Measurements from ENCODE around the gene ERC1. TPM values are rescaled to one million over a fixed set of nuclear protein-coding genes. Genes with fewer than 3 reads are reported as not detected.
A peak's percentile ranks its signal among the peaks of the same experiment; 100 is the strongest.

The ERC1 gene
- total RNA-seq, 1 donor from 2014 or later: 83.5 TPM

GRCh38 chr12:1498199-1498740 is 507.2 kb downstream of the ERC1 start:
- intact Hi-C loops (cut with DNase I): no loop called here
- DNase-seq (ENCODE audit: low spot score) (no peak), ATAC-seq (no peak)

DNA sequence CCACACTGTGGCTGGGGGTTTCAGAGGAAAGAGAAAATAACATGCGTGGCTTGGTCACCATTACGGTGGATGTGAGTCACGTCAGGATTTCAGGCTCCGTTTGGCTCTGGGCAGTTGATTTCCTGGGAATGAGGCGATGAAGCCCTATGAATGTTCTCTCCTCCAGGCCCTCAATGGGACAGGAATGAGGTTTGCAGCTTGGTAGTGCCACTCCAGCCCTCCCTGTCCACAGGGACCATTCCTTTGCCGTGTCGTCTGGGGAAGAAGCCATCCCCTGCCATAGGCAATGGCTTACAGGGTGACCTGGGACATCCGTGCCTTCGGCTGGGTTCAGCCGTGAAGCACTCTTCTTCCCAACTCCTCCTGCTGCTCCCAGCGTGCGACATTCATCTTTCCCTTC is 508.3 kb downstream of the ERC1 start:
- intact Hi-C loops (cut with DNase I): no loop called here
- no peak for ATAC-seq
- DNase-seq (ENCODE audit: low spot score): no peak

DNA sequence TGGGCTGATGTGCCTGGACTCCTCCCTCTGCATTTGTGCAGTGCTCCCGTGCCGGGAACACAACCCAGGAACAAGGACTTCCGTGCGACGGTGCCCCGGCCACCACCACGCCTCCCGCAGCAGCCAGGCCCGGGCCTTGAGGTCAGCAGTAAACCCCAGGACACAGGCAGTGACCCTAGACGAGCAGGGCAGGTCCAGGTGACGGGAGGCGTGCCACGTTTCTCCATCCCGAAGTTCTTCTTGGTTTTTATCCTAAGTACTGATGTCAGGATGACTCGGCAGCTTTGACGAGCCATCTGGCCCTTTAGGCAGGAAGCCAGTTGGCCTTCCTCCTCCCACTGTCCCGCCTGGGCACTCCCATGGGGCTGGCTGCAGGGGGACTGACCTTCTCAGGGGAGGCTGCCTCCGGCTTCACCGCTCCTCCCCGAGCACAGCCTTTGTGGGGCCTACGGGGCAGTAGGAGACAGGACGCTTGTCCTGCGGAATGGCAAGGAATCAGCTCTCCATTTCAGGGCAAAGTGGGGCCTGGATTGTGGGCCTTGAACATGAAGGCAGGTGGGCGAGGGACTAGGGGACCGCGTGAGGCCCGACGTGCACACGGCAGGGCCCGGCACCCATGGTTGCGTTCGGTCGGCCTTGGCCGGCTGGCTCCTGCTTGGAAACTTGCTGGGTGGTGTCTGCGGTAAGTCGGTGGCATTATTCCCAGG is 509.2 kb downstream of the ERC1 start:
- intact Hi-C loops (cut with DNase I): no loop called here
- peak; percentile 63 for ATAC-seq
- no peak for DNase-seq (ENCODE audit: low spot score)

GRCh38 chr12:1501001-1501400 is 510.0 kb downstream of the ERC1 start:
- ATAC-seq (no peak), DNase-seq (ENCODE audit: low spot score) (no peak)
- intact Hi-C loops (cut with DNase I): no loop called here

DNA sequence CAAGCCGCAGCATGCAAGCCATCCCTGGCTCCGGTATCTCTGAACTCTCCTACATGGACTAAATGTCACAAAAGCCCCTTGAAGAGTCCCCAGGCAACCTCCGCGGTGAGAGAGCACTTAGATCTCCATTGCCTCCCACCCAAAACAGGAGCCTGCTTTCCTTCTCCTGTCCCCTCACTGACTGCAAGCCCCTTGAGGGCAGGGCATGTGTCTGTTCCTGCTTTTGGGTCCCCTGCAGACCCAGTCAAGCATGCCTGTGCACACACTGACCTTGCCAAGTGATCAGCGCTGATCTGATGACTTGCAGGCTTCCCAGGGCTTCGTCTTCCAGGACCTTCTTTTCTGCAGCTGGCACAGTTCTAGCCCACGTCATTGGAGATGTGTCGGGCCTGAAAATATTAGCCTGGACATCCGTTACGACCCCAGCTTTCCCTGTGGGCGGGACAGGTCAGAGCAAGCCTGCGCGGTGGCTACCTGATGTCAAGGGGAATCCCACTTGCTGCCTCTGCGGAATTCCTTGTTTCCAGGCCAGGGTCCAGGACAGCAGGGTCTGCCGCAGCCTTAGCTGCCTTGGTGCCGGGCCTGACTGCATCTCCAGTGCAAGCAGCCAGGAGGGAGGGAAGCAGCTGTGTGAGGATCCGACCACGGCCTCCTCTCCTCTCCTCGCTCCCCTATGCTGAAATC is 510.8 kb downstream of the ERC1 start:
- ATAC-seq: peak; percentile 41
- intact Hi-C loops (cut with DNase I): no loop called here
- DNase-seq (ENCODE audit: low spot score): no peak

DNA sequence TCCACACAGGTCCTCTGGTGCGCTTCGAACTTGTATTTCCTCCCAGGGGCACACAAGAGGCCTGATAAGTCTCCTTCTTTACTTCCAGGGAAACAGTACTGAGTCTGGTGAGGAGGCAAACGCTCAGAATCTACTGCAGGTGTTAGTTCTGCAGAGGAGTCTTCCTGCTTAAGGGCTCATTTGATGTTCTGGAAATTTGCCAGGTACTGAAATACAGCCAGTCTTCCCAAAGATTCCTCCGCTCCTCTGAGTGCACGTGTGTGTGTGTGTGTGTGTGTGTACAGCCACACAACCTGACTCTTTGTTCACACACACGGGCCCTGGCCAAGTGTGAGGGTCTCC is 511.3 kb downstream of the ERC1 start:
- no peak for DNase-seq (ENCODE audit: low spot score)
- peak; percentile 41 for ATAC-seq
- intact Hi-C loops (cut with DNase I): no loop called here

GRCh38 chr12:1502831-1503230 is 511.8 kb downstream of the ERC1 start:
- ATAC-seq (peak; percentile 57), DNase-seq (ENCODE audit: low spot score) (no peak)
- intact Hi-C loops (cut with DNase I): no loop called here

DNA sequence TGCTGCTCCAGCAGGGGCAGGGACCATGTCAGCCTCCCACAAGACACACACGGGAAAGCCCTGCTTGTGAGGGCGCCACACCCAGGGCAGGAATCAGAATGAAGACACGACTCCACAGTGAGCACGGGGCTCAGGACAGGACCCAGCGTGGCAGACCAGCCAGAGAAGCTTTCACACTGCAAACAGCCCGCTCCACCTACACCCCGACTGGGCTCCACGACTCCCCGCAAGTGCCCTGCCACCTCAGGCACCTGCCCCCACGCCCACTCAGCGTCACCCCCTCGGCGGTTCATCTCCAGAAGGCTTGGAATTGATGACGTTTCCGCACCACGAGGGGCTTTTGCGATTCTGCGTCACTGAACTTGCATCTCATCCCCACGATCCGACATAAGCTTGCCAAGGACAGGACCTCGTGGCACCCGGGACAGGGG is 512.3 kb downstream of the ERC1 start:
- intact Hi-C loops (cut with DNase I): no loop called here
- DNase-seq (ENCODE audit: low spot score) (no peak), ATAC-seq (no peak)

- intact Hi-C loops (cut with DNase I): no loop called here
- ATAC-seq (no peak), DNase-seq (ENCODE audit: low spot score) (no peak)
Measured at GRCh38 chr12:1504304-1504894, 513.4 kb downstream of the ERC1 start.

DNA sequence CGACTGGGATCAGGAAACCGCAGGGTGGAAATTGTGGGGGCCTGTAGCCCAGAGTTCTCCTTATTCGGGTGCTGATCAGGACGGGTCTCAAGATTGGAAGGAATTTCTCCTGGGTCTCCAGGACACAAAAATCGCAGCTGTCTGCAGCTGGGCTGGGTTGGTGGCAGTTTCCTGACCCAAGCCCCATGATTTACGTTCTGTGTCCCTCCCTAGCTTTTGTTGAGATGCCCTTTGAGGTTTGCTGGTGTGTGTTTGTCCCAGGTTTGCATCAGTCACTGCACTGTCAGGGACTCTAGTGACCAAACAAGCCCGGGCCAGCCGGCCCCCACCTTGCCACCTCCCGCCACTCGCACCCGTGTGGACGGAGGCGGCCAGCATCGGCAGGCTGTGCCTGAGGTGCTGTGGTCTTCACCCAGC is 513.9 kb downstream of the ERC1 start:
- intact Hi-C loops (cut with DNase I): no loop called here
- ATAC-seq (no peak), DNase-seq (ENCODE audit: low spot score) (no peak)

- ATAC-seq (no peak), DNase-seq (ENCODE audit: low spot score) (no peak)
- intact Hi-C loops (cut with DNase I): no loop called here
Measured at GRCh38 chr12:1505576-1505975, 514.6 kb downstream of the ERC1 start.

- ATAC-seq: no peak
- DNase-seq (ENCODE audit: low spot score): no peak
Measured at GRCh38 chr12:1507308-1507707, 516.3 kb downstream of the ERC1 start.

GRCh38 chr12:1509413-1510052 is 518.5 kb downstream of the ERC1 start:
- DNase-seq (ENCODE audit: low spot score): no peak
- intact Hi-C loops (cut with DNase I): no loop called here
- no peak for ATAC-seq

More at GRCh38 chr12:1507308-1507707, 516.3 kb downstream of the ERC1 start:
- intact Hi-C loops (cut with DNase I): no loop called here

DNA sequence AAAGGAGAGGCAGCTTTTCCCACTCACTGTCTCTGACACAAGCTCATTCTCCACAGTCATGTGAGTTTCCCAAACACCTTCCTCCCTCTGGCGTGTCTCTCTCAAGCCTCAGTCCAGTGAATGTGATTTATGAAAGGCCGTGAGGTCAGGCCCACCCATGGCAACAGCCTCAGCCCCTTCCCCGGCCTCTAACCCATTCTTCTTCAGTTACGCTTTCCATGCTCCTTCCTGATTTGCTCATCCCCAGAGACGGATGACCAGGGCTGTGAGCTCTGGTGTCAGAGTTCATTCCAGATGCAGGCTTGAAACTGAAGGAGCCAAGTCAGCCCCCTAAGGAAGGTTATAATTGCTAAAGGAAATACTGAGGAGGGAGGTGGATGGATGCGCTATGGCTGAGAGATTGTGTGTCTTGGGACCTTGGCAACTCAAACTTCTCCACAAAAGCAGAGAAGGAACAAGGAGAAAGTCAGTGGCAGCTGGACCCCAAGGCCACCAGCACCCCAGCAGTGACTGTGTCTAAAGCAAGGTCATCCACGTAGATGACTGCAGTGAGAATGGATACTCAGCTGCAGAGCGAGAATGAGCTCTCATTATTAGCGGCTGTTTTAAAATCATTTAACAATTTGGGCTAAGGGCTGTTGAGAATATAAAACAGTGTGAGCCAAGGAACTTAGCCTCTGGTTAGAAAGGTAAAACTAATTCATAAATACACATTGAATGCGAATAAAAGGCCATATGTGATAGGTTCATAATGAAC is 519.2 kb downstream of the ERC1 start:
- DNase-seq (ENCODE audit: low spot score) (no peak), ATAC-seq (peak; percentile 32)
- intact Hi-C loops (cut with DNase I): no loop called here

DNA sequence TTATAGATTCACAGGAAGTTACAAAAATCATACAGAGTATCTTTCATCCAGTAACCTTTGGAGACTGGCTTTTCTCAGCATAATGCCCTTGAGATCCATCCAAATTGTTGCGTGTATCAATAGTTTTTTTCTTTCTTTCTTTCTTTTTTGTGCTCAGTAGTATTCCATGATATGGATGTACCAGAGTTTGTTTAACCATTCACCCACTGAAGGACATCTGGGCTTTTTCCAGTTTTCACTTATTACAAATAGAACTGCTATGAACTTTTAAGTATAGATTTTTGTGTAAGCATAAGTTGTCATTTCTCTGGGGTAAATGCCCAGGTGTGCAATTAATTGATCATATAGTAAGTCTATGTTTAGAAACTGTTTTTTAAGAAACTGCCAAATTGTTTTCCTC is 524.0 kb downstream of the ERC1 start:
- DNase-seq (ENCODE audit: low spot score): no peak
- intact Hi-C loops (cut with DNase I): no loop called here
- ATAC-seq: no peak

- ATAC-seq: no peak
- DNase-seq (ENCODE audit: low spot score): no peak
Measured at GRCh38 chr12:1515428-1515827, 524.4 kb downstream of the ERC1 start.

DNA sequence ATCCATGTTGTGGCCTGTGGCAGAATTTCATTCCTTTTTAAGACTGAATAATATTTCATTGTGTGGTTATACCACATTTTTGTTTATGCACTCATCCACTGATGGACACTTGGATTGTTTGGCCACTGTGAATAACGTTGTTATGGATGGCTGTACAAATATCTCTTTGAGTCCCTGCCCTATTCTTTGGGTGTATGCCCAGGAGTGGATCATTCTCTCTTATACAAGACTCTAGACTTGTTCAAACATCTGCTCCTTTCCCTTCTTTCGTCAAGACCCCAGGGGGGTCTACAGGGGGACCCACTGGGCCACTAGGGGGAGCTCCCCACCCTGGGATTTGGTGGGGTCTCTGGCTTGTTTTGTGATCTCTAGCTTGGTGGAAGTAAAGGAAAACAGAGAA is 526.0 kb downstream of the ERC1 start:
- intact Hi-C loops (cut with DNase I): no loop called here
- DNase-seq (ENCODE audit: low spot score) (no peak), ATAC-seq (no peak)

More at GRCh38 chr12:1515428-1515827, 524.4 kb downstream of the ERC1 start:
- intact Hi-C loops (cut with DNase I): no loop called here

DNA sequence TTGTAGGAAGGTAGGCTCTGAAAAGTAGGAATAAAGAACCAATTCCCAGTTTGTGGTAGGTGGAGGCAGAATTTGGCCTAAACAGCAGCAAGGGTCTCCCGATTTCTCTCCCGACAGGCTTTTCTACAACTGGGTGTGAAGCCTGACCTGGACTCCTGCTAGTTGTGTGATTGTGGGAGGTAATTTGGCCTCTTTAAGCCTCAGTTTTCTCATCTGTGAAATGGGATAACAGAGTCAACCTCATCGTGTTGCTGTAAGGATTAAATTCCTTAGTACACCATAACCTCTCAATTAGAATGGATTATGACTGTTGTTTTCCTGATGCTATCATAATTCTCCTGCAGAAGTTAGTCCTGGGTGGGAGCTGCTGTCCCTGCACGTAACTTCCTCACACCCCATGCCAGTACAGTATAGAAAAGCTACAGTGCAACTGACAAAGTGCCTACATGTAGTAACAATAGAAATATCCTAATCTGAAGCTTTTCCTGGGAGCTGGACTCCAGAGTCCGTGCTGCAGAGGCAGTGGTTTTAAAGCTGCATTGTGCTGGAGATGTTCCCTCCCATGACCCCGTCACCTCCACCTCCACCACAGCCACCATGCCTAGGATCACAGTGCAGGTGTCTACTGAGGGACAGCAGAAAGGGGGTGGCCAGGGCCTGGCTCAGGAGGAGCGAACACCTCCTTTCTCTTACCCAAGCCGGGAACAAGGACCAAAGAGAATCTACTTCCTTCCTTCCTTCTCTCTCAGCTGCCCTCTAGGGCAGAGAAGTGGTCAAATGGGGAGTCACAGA is 526.9 kb downstream of the ERC1 start:
- DNase-seq (ENCODE audit: low spot score) (no peak), ATAC-seq (no peak)
- intact Hi-C loops (cut with DNase I): no loop called here

Data from sciatic nerve (tissue), 2 donors.